ENCODE data around the gene TUBB1.

- TF ChIP-seq EZH2 (IDR thresholded peaks at IDR 0.05; ENCODE audit: low read length) = no peak
- no peak for TF ChIP-seq CTCF (optimal IDR thresholded peaks at IDR 0.05 in 1 of 3, IDR thresholded peaks at IDR 0.05 in 1 of 3, conservative IDR thresholded peaks at IDR 0.05 in 1 of 3; ENCODE audit: extremely low read depth in 1 of 3, insufficient read depth in 2 of 3, low read length in 3 of 3)
Measured at GRCh38 chr20:58976061-58976730, 43.0 kb upstream of the TUBB1 start.

Measured in keratinocyte (primary cell).